HK-2 (cell line): Measurements from ENCODE around the gene TMEM147.
"Not testable (repeated sequence)": the region's sequence is repeated elsewhere in the genome, so short reads cannot be mapped to it uniquely, and the experiment has no call there.

ENCODE experiments used
- DNase-seq: peaks from one replicate; pipeline ENCODE4 v3.0.0-alpha.2; 2018; ENCODE audit not compliant: unreplicated experiment

The TMEM147 gene

GRCh38 chr19:35563207-35563829 lies 17.9 kb downstream of the TMEM147 start, which contains the start of gene ATP4A:
ATP4A (minus strand) TSS chr19:35563658; CDS start chr19:35563629, 29 bp downstream.
- no peak for DNase-seq

- DNase-seq, result no peak
These were observed 19.8 kb downstream of the TMEM147 start for GRCh38 chr19:35565016-35565856.

GRCh38 chr19:35566738-35567137 lies 21.3 kb downstream of the TMEM147 start:
- DNase-seq, result no peak

- no peak for DNase-seq
These were observed 23.9 kb downstream of the TMEM147 start for GRCh38 chr19:35569281-35569781.

GRCh38 chr19:35571406-35571965 lies 26.1 kb downstream of the TMEM147 start:
- no peak for DNase-seq

GRCh38 chr19:35577918-35578317 lies 32.5 kb downstream of the TMEM147 start:
- DNase-seq, result no peak

- DNase-seq, result no peak
These were observed 33.3 kb downstream of the TMEM147 start for GRCh38 chr19:35578707-35579106.

GRCh38 chr19:35582760-35583159 lies 37.3 kb downstream of the TMEM147 start:
- DNase-seq, result no peak

GRCh38 chr19:35585848-35586247 lies 40.4 kb downstream of the TMEM147 start, which contains the start of gene PMIS2:
PMIS2 (plus strand) TSS chr19:35586173; CDS start chr19:35586260, 87 bp downstream.
- DNase-seq, result no peak

- no peak for DNase-seq
These were observed 41.9 kb downstream of the TMEM147 start for GRCh38 chr19:35587321-35587720.

- DNase-seq, result no peak
These were observed 45.4 kb downstream of the TMEM147 start for GRCh38 chr19:35590875-35591274.

- peak; percentile 9 for DNase-seq
These were observed 46.8 kb downstream of the TMEM147 start for GRCh38 chr19:35592226-35592625.

GRCh38 chr19:35595026-35595425 lies 49.6 kb downstream of the TMEM147 start:
- DNase-seq, result not testable (repeated sequence)

- no peak for DNase-seq
These were observed 50.5 kb downstream of the TMEM147 start for GRCh38 chr19:35595928-35596327.

- DNase-seq, result no peak
These were observed 51.1 kb downstream of the TMEM147 start for GRCh38 chr19:35596366-35596999.
